ENCODE data around the gene SSBP1.
"Not testable (repeated sequence)": the region's sequence is repeated elsewhere in the genome, so short reads cannot be mapped to it uniquely, and the experiment has no call there.

Gene SSBP1

GRCh38 chr7:141737836-141738591, at the start of gene SSBP1:
TSS of gene SSBP1 (plus strand) at chr7:141738358. CDS start at chr7:141739167, 809 bp downstream.
- DNase-seq: peak; percentile 95

- DNase-seq: not testable (repeated sequence)
Measured at GRCh38 chr7:141689072-141689825, 48.9 kb upstream of the SSBP1 start.

- no peak for DNase-seq
Measured at GRCh38 chr7:141691540-141691939, 46.6 kb upstream of the SSBP1 start.

- no peak for DNase-seq
Measured at GRCh38 chr7:141691961-141692360, 46.2 kb upstream of the SSBP1 start.

GRCh38 chr7:141693082-141693481, 45.1 kb upstream of the SSBP1 start:
- no peak for DNase-seq

- DNase-seq: no peak
Measured at GRCh38 chr7:141695803-141696289, 42.3 kb upstream of the SSBP1 start.

- DNase-seq: no peak
Measured at GRCh38 chr7:141696348-141696747, 41.8 kb upstream of the SSBP1 start.

GRCh38 chr7:141697211-141697871, 40.8 kb upstream of the SSBP1 start:
- DNase-seq: no peak

GRCh38 chr7:141698247-141699015, 39.7 kb upstream of the SSBP1 start:
- no peak for DNase-seq

GRCh38 chr7:141699860-141700259, 38.3 kb upstream of the SSBP1 start:
- DNase-seq: no peak

- no peak for DNase-seq
Measured at GRCh38 chr7:141700296-141700847, 37.8 kb upstream of the SSBP1 start.

- DNase-seq: no peak
Measured at GRCh38 chr7:141700848-141701371, 37.2 kb upstream of the SSBP1 start.

- peak; percentile 79 for DNase-seq
Measured at GRCh38 chr7:141701489-141702046, 36.6 kb upstream of the SSBP1 start.

GRCh38 chr7:141702047-141702567, 36.1 kb upstream of the SSBP1 start, which contains the start of gene DENND11:
TSS of gene DENND11 (minus strand) at chr7:141702166. CDS start at chr7:141702153, 13 bp downstream.
- DNase-seq: peak; percentile 59

- DNase-seq: no peak
Measured at GRCh38 chr7:141702892-141703291, 35.3 kb upstream of the SSBP1 start.

- no peak for DNase-seq
Measured at GRCh38 chr7:141704112-141704511, 34.0 kb upstream of the SSBP1 start.

GRCh38 chr7:141704741-141705140, 33.4 kb upstream of the SSBP1 start:
- no peak for DNase-seq

GRCh38 chr7:141706239-141707064, 31.7 kb upstream of the SSBP1 start:
- no peak for DNase-seq

GRCh38 chr7:141708351-141708750, 29.8 kb upstream of the SSBP1 start, which contains the start of gene WEE2:
TSS of gene WEE2 (plus strand) at chr7:141708353. CDS start at chr7:141708759, 406 bp downstream.
- DNase-seq: no peak

- no peak for DNase-seq
Measured at GRCh38 chr7:141709318-141709717, 28.8 kb upstream of the SSBP1 start.
